GM19395 (cell line): ENCODE data around the gene GSTK1.

ENCODE experiments used
- ATAC-seq: cut with Tn5 transposase; IDR thresholded peaks from one replicate; pipeline ENCODE4 v1.9.1; 2021; ENCODE audit warnings: mild to moderate bottlenecking, moderate library complexity; ENCODE audit not compliant: unreplicated experiment

The GSTK1 gene

DNA sequence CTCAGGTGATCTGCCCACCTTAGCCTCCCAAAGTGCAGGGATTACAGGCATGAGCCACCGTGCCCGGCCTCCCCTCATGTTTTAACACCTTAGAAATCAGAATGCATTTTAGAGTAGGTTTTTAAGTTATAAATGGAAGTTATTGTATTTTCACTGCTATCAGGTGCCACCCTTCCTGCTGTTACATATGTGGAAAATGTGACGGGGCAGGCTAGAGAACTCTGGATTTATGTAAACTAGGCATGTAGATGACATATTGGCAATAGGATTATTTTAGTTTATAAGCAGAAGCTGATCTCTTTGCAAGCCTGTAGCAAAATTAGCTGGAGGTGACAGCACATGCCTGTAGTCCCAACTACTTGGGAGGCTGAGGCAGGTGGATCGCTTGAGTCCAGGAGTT is 27.1 kb downstream of the GSTK1 start:
- ATAC-seq: no peak

DNA sequence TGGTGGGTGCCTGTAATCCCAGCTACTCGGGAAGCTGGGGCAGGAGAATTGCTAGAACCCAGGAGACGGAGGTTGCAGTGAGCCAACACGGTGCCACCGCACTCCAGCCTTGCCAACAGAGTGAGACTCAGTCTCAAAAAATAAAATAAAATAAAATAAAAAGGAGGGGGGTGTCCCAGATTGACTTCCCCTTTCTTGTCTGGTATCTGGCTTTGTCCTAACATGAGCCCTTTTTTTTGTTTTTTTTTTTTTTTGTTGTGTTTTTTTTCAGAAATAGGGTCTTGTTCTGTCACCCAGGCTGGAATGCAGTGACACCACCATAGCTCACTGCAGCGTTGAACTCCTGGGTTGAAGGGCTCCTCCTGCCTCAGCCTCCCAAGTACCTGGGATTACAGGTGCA is 29.6 kb downstream of the GSTK1 start:
- no peak for ATAC-seq

DNA sequence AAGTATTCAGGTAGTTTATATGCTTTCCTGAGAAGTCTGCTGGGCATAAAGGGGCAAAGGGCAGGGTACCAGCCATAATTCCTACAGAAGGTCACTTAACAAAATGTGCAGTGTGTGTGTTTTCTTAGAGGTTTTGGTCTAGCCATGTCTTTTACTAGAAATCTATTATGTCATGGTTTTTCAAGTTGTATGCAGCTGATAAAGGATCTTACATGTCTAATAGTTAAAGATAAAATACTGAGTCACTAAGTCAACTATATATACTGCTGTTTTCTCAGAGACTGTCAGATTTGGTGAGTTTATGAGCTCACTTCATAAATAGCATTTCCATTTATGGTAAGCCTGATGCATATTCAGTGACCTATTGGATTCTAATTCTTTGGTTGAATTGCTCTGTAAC is 32.6 kb downstream of the GSTK1 start:
- ATAC-seq: no peak

DNA sequence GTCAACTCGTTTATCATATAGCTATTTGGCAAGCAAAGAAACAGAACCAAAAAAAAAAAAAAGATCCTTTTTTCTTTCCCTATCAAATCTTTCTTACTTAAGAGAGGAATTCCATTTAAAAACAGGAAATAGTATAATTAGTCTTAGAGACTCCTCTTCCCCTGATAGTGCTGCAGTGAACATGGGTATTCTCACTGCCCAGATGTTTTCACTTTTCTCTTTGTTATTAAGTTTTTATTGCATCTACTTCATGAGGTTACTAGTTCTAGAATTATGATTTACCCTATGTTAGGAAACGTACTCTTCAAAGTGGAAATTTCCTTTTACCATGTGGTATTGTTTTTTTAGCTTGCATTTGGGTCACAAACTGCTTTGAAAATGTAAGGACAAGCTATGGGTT is 33.4 kb downstream of the GSTK1 start:
- ATAC-seq: no peak

DNA sequence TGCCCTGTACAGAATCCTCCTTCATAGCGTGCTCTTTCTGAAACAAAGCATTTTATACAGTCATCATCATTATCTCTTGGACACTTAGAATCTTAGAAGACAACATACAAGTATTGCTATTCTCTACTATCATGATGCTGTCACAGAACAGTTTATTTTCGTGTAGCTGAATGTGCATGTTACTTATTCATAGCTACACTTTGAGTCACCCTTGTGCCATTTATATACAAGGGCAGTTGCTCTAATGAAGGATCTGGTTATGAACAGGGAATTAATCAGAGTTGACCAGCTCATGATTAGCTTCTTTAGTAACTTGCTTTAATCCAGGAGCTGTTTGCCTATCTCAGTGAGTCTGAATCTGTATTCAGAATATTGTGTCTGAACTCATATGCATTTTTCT is 36.1 kb downstream of the GSTK1 start:
- ATAC-seq: no peak

DNA sequence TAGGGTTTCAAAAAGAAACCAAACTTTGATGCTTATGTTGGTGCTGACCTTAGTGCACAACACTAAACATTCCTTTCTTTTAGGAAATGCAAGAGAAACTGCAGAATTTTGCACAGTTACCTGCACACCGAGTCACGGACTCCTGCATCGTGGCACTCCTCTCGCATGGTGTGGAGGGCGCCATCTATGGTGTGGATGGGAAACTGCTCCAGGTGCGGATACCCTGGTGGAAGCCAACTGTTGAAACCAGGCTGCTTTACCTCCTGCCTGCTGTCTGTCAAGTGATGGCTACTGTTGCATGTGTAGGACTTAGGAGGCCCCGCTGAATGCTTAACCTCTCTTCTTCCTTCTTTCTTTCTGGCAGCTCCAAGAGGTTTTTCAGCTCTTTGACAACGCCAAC is 36.6 kb downstream of the GSTK1 start:
- ATAC-seq: no peak

DNA sequence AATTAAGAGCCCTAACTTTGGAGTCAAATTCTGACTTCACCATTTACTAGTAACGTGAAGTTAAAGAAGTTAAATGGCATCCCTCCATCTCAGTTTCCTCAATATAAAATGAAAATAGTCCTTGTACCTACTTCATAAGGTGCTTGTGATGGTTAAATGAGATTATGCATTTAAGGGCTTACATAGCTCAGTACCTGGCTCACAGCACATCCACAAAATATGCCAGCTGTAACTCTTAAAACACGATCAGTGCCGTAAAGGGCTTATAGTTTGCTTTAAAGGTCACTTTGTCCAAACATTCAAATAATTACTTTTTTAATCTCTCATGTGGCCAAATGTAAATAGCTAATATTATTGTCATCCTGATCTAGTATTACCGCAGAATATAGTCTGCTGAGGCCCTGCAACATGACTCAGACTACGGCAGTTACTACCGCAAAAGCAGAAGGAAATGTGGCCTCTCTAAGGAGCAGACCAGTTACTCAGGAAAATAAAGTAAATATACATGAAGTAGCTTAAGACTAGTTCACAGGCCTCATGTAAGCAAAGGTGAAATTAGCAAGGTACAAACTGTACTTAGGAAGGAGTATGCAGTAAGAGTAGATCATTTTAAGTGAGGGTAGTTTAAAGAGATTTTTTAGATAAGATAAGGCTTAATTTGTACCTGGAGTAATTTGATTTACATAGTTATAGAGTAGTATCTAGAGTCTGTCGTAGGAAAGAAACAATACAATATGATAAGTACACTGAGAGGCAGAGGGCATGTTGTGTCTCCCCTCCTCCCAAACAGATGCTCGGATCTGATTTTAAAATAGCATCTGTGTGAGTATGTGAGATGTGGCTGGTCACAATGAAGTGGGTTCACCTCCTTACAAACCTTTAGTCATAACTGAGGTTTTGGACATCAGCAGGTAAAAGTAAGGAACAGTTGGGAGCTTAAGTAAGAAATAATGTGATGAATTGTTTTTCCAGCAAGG is 38.0 kb downstream of the GSTK1 start:
- ATAC-seq: no peak

DNA sequence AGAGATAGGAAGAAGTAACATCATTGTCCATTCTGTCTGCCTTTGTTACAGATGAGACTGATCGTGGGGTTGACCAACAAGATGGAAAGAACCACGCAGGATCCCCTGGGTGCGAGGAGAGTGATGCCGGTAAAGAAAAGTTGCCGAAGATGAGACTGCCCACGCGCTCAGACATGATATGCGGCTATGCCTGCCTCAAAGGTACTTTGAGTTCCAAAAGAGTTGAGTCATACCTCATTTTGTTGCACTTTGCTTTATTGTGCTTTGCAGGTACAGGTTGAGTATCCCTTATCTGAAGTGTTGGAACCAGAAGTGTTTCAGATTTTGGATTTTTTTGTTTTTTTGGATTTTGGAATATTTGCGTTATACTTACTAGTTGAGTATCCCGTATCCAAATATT is 40.5 kb downstream of the GSTK1 start:
- no peak for ATAC-seq

DNA sequence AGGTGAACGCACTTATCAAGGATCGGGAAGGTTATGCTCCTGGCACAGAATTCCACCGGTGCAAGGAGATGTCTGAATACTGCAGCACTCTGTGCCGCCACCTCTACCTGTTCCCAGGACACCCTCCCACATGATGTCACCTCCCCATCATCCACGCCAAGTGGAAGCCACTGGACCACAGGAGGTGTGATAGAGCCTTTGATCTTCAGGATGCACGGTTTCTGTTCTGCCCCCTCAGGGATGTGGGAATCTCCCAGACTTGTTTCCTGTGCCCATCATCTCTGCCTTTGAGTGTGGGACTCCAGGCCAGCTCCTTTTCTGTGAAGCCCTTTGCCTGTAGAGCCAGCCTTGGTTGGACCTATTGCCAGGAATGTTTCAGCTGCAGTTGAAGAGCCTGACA is 41.7 kb downstream of the GSTK1 start:
- no peak for ATAC-seq

DNA sequence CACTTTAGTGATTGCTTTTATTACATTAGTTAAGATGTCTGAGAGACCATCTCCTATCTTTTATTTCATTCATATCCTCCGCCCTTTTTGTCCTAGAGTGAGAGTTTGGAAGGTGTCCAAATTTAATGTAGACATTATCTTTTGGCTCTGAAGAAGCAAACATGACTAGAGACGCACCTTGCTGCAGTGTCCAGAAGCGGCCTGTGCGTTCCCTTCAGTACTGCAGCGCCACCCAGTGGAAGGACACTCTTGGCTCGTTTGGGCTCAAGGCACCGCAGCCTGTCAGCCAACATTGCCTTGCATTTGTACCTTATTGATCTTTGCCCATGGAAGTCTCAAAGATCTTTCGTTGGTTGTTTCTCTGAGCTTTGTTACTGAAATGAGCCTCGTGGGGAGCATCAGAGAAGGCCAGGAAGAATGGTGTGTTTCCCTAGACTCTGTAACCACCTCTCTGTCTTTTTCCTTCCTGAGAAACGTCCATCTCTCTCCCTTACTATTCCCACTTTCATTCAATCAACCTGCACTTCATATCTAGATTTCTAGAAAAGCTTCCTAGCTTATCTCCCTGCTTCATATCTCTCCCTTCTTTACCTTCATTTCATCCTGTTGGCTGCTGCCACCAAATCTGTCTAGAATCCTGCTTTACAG is 42.3 kb downstream of the GSTK1 start:
- ATAC-seq: peak; percentile 56

DNA sequence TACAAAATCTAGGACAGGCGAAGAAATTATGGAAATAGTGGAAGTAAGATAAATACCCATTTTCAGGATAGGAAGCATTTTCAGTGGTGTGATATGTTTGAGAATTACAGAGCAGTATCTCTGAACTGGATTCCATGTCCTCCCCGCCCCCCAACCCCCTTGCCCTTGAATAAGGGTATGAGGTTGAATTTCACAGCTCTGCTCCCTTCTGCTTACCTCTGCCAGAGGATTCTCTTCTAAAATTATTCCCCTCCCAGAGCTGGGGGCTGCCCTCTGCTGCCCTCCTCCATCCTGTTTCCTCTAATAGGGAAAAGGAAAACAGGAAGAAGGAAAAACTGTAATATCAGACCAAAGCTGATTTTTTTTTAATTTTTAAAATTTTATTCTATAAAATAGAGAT is 45.4 kb downstream of the GSTK1 start:
- no peak for ATAC-seq

DNA sequence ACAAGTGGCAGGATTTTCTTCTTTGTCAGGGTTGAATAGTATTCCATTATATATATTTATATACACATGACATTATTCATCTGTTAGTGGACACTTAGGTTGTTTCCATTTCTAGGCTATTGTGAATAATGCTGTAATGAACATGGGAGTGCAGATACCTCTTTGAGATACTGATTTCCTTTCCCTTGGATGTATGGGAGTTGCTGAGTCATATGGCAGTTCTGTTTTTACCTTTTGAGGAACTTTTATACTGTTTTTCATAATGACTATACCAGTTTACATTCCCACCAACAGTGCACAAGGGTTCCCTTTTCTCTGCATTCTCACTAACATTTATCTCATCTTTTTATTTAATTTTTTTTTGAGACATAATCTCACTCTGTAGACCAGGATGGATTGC is 50.9 kb downstream of the GSTK1 start:
- ATAC-seq: no peak

DNA sequence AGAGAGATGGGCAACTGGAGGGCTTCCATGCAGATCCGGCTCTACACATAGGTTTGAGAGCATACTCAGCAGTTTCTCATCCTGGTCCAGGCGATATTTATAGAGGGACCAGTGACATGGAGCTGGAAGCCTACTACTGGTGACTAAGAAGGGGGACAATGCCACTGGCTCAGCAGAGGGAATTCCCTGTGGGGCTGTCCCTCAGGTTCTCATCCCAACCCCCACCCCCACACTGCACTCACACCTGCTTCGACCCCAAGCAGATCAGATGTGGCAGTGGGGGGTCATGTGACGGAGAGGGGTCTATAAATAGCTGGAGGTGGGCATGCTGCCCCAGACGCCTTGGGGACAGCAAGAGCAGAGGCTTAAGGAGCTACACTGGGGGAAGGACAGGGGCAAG is 52.5 kb downstream of the GSTK1 start, which contains the start of gene CLCN1:
Gene CLCN1 (plus strand): TSS at position 336 of the 400 bp plus-strand sequence. CDS start 102 bp downstream, outside the sequence.
- ATAC-seq: no peak

DNA sequence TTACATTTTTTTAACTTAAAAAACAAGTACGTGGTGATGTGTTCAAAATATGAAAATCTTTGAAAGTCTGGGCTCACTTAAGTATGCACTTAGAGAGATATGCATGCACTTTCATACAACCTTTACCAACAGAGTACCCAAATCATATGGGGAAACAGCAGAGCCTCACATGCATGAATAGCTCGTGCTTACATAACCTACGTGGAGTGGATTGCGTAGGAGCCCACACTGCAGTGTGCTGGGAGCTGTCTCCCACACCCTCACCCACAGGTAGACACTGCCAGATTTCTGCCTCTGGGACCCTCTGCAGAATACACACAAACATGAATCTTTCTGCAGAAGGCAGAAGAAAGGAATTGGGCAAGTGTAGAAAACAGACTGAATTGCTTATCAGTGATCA is 53.3 kb downstream of the GSTK1 start:
- no peak for ATAC-seq

DNA sequence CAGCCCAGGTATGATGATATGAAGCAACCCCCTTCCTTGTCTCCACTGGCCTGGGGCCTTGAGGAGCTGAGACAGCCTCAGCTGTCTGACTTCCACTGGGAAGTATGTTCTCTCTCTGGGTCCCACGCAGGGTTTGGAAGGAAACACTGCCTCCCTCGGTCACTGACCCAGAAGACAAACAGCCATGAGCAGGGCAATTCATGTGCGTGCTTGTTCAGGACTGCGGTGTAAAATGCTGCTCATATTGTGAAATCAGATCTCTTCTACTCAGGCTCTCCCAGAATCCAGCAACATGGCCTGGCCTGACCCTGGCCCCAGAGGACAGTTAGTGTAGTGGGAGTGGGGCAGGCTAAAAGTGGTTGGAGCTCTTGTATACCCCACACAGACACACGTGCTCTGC is 55.4 kb downstream of the GSTK1 start:
- no peak for ATAC-seq
